DND-41 (cell line): ENCODE data around the gene QSOX2.

ENCODE experiments used
- ATAC-seq: fragments of 200-7000 bp; cut with Tn5 transposase; 3 replicates; pipeline ENCODE4 v1.9.1; 2021; ENCODE audit warnings: low read depth; ENCODE audit not compliant: insufficient read depth
- DNase-seq: peaks from one replicate; pipeline ENCODE4 v3.0.0-alpha.2; 2020
- H2AFZ ChIP-seq: 2 replicates; pipeline ENCODE4 v1.6.0; 2012; ENCODE audit warnings: low read depth, low read length
- H3K27ac ChIP-seq: 2 replicates; pipeline ENCODE4 v1.5.1; 2012; ENCODE audit warnings: low read length, inconsistent platforms
- H3K27me3 ChIP-seq: fragments of 200-600 bp; sonication (generic); 2 replicates; pipeline ENCODE4 v1.6.0; 2012; ENCODE audit warnings: low read length, mild to moderate bottlenecking, inconsistent platforms; ENCODE audit not compliant: insufficient read depth, poor library complexity
- H3K36me3 ChIP-seq: 2 replicates; pipeline ENCODE4 v1.5.1; 2012; ENCODE audit warnings: low read length, inconsistent platforms; ENCODE audit not compliant: insufficient read depth
- H3K4me1 ChIP-seq: 2 replicates; pipeline ENCODE4 v1.5.1; 2012; ENCODE audit warnings: mild to moderate bottlenecking, low read length; ENCODE audit not compliant: insufficient read depth
- H3K4me2 ChIP-seq: 2 replicates; pipeline ENCODE4 v1.6.0; 2012; ENCODE audit warnings: mild to moderate bottlenecking, moderate library complexity, low read length, inconsistent platforms; ENCODE audit not compliant: insufficient read depth
- H3K4me3 ChIP-seq, 2 experiments: fragments of 200-600 bp in 1 of 2; shearing (Covaris generic) in 1 of 2; 2 replicates each; pipeline ENCODE4 v1.5.1; 2012 to 2016; ENCODE audit warnings: inconsistent platforms in 2 of 2, low read length in 2 of 2, mild to moderate bottlenecking in 2 of 2, low read depth in 1 of 2, moderate library complexity in 1 of 2
- H3K79me2 ChIP-seq: 2 replicates; pipeline ENCODE4 v1.6.0; 2012; ENCODE audit warnings: low read length, inconsistent platforms; ENCODE audit not compliant: insufficient read depth
- H3K9ac ChIP-seq: 2 replicates; pipeline ENCODE4 v1.6.0; 2012; ENCODE audit warnings: low read depth, mild to moderate bottlenecking, inconsistent platforms, low read length, moderate library complexity
- H3K9me3 ChIP-seq: 2 replicates; pipeline ENCODE4 v1.5.1; 2012; ENCODE audit warnings: low read length, moderate library complexity, mild to moderate bottlenecking, inconsistent platforms; ENCODE audit not compliant: insufficient read depth, severe bottlenecking
- H4K20me1 ChIP-seq: 2 replicates; pipeline ENCODE4 v1.6.0; 2012; ENCODE audit warnings: low read length; ENCODE audit not compliant: insufficient read depth
- EZH2 ChIP-seq: IDR thresholded peaks from 3 replicates; pipeline ENCODE4 v1.6.1; 2012; ENCODE audit warnings: borderline replicate concordance, low read depth, mild to moderate bottlenecking, moderate library complexity, low read length, inconsistent platforms; ENCODE audit not compliant: severe bottlenecking
- TF ChIP-seq, protein P1 (sequence below): IDR thresholded peaks from 2 replicates; pipeline ENCODE4 v1.5.1; 2012; ENCODE audit warnings: borderline replicate concordance, low read length, moderate library complexity, mild to moderate bottlenecking; ENCODE audit not compliant: poor library complexity, severe bottlenecking; ENCODE audit errors: extremely low read depth

QSOX2 gene

DNA sequence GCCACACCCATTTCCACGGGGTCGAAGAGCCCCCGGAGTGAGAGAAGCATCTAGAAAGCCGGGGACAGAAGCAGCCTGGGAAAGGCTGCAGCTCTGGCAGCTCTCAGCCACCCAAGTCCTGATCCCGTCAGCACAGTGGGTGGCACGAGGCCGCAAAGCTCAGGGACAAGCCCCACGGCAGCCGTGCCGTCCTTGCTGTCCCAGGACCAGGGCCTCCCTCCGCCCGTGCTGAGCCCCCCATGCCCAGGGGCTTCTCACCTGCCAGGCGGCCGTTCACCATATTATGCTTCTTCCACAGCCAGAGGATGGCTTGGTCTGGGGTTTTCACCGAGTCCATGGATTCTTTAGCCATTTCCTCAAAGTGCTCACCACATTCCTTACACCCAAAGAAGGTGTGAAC, 34.6 kb downstream of the QSOX2 start:
- Histone ChIP-seq H3K36me3 (peaks cover 49% of the 10 kb centered on the region), H3K9ac (no peak overlapping the region), H3K4me3 (no peak overlapping the region), H3K79me2 (no peaks in the 10 kb centered on the region), H3K27me3 (no peaks in the 10 kb centered on the region), H3K9me3 (no peaks in the 10 kb centered on the region), H3K4me1 (no peaks in the 10 kb centered on the region), H4K20me1 (peaks cover under 1% of the 10 kb centered on the region; the same call in 1 of the 2 replicates), H3K4me2 (no peak overlapping the region), H2AFZ (no peak overlapping the region), H3K27ac (no peak overlapping the region)
- TF ChIP-seq EZH2, result no peak
- TF ChIP-seq, protein P1, sequence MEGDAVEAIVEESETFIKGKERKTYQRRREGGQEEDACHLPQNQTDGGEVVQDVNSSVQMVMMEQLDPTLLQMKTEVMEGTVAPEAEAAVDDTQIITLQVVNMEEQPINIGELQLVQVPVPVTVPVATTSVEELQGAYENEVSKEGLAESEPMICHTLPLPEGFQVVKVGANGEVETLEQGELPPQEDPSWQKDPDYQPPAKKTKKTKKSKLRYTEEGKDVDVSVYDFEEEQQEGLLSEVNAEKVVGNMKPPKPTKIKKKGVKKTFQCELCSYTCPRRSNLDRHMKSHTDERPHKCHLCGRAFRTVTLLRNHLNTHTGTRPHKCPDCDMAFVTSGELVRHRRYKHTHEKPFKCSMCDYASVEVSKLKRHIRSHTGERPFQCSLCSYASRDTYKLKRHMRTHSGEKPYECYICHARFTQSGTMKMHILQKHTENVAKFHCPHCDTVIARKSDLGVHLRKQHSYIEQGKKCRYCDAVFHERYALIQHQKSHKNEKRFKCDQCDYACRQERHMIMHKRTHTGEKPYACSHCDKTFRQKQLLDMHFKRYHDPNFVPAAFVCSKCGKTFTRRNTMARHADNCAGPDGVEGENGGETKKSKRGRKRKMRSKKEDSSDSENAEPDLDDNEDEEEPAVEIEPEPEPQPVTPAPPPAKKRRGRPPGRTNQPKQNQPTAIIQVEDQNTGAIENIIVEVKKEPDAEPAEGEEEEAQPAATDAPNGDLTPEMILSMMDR, result no peak
- DNase-seq, result no peak
- ATAC-seq, result no peak

DNA sequence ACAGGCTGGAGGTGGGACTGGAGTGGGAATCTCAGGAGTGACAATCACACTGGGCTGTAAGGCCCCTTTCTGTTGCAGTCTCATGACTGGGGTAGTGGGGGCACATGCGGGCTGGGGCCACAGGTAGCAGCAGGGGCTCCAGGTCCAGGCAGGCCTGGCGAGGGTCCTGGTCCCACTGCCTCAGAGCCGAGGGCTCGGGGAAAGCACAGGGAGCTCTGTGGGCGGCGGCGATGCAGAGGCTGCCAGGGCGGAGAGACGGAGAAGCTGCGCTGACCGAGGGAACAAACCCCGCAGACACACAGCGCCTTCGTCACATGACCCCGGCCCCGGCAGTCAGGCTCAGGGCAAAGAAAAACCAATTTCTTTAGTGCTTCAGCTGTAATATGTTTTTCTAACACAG, 35.3 kb downstream of the QSOX2 start:
- peaks cover 42% of the 10 kb centered on the region for H3K36me3 ChIP-seq
- H3K9ac ChIP-seq, result no peak overlapping the region
- no peaks in the 10 kb centered on the region for H3K27me3 ChIP-seq
- H3K27ac ChIP-seq, result no peak overlapping the region
- no peak overlapping the region for H3K4me3 ChIP-seq
- peaks cover 7% of the 10 kb centered on the region; the same call in 1 of the 2 replicates for H4K20me1 ChIP-seq
- DNase-seq, result no peak
- TF ChIP-seq, protein P1, result no peak
- H3K79me2 ChIP-seq, result no peaks in the 10 kb centered on the region
- H3K9me3 ChIP-seq, result no peaks in the 10 kb centered on the region
- H3K4me2 ChIP-seq, result no peak overlapping the region
- no peak overlapping the region for H2AFZ ChIP-seq
- no peak for ATAC-seq
- H3K4me1 ChIP-seq, result no peaks in the 10 kb centered on the region

DNA sequence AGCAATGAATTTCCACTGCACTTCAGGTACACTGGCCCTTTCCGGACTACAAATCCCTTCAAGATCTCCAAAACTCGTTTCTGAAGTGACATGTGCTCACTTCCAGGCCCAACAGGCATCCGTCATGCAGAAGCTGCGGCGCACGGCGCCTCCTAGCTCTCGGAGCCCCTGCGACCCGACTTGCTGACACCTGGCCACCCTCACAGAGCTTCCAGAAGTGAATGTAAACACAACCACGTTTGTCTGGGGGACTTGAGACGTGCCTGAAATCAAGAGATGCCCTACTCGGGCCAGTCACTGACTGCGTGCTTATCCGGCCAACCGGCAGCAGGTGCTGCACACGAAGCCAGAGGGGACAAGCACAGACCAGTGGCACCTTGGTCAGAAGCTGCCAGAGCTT, 35.8 kb downstream of the QSOX2 start:
- Histone ChIP-seq H3K27ac (no peak overlapping the region), H2AFZ (no peak overlapping the region), H3K9me3 (no peaks in the 10 kb centered on the region), H4K20me1 (peaks cover 8% of the 10 kb centered on the region; the same call in 1 of the 2 replicates), H3K4me3 (no peak overlapping the region), H3K36me3 (peaks cover 37% of the 10 kb centered on the region), H3K79me2 (no peaks in the 10 kb centered on the region), H3K4me2 (no peak overlapping the region), H3K27me3 (no peaks in the 10 kb centered on the region), H3K4me1 (no peaks in the 10 kb centered on the region), H3K9ac (no peak overlapping the region)
- TF ChIP-seq, protein P1, result no peak
- TF ChIP-seq EZH2, result no peak
- no peak for DNase-seq
- no peak for ATAC-seq

DNA sequence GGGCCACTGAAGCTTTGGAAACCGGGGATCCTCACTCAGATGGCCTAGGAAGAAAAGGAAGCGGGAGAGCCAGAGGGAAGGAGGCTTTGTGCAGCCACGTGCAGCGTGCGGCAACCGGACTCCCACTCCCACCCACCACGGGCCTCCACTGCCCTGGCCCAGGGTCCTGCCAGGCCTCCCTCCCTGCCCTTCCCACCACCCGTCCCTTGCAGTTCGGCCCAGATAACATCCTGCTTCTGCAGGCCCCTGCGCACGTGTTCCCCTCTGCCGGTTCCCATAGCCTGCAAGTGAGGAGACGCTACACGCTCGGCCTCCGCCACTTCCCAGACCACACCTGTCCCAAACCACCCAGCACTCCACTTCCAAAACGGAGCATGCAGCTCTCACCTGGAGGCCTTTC, 36.4 kb downstream of the QSOX2 start:
- DNase-seq (no peak), ATAC-seq (no peak)
- Histone ChIP-seq H3K4me1 (no peaks in the 10 kb centered on the region), H3K27me3 (no peaks in the 10 kb centered on the region), H3K27ac (no peak overlapping the region), H3K9ac (no peak overlapping the region), H3K79me2 (no peaks in the 10 kb centered on the region), H3K4me3 (no peak overlapping the region), H3K4me2 (no peak overlapping the region), H2AFZ (no peak overlapping the region), H4K20me1 (peaks cover 14% of the 10 kb centered on the region), H3K9me3 (no peaks in the 10 kb centered on the region), H3K36me3 (peaks cover 31% of the 10 kb centered on the region)
- TF ChIP-seq, protein P1, result no peak
- no peak for TF ChIP-seq EZH2
